Stimulated activated CD4-positive, alpha-beta T cell treated with anti-CD3 and anti-CD28 coated beads, Interleukin-4, amount 100 ng/mL, for 1 hour (primary cell): ENCODE results near the gene FXYD4.

ENCODE experiments used
- DNase-seq: peaks from one replicate; pipeline ENCODE4 v3.0.0-alpha.2; 2020

FXYD4 gene

DNA sequence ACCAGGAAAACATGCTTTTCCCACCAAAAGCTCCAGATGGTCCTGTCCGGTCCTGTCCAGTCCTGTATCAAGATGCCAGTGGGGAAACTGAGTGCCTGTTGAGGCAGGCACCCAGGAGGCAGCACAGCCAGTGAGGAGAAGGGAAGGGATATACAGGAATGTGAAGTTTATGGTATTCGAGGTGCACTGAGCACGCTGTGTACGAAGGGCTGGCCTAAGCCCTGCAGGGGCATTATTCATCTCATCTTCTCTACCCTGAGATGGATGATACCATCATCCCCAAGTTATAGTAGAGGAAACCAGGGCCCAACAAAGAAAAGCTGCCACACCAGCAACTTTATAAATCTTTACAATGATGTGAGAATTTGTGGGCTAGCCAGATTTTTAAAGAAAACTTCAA lies 23.4 kb upstream of the FXYD4 start:
- no peak for DNase-seq

DNA sequence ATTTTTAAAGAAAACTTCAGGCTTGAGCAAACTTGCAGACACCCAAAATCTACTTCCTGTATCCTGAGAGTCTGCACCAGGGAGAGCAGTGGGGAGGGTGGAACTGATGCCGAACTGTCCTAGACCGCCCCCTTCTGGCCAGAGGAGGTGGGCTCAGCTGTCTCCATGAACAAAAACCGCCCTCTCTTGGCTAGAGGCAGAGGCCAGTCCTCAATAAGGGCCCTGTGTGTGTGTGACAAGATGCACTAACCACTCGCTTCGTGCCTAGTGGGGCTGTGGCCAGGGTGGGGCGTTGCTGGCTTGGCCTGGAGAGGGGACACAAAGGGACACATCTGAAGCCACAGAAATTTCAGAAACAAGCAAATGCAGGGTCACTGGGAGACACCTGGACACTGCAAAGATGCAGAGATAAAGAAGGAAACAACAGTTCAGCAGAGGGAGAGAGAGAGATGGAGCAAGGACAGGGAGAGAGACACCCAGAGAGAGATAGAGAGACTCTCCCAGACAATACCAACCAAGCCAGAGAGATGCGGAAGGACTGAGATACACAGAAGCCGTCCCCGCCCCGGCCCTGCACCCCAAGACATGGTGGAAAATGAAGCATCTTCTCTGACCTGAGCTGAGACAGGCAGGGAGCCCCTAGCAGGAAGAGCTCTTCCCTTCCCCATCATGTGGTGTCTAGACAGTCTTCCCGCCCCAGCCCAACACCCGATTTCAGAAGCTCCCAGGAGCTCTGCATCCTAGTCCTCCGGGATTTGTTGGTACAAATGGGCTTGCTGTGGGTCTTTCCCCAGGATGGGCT lies 22.7 kb upstream of the FXYD4 start:
- DNase-seq = peak; percentile 82

DNA sequence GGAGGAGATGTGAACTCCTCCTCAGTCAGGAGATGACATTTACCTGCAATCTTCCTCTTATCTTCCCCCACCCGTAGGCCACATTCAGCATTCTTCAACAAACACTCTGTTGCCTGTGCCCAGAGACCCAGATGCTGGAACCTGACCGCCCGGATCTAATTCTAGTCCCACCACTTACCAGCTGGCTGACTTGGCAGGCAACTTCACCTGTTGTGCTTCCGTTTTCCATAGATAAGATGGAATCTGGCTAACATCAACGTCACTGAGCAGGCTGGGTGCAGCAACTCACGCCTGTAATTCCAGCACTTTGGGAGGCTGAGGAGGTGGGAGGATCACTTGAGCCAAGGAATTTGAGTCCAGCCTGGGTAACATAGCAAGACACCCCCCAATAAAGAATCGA lies 21.3 kb upstream of the FXYD4 start:
- DNase-seq = no peak

DNA sequence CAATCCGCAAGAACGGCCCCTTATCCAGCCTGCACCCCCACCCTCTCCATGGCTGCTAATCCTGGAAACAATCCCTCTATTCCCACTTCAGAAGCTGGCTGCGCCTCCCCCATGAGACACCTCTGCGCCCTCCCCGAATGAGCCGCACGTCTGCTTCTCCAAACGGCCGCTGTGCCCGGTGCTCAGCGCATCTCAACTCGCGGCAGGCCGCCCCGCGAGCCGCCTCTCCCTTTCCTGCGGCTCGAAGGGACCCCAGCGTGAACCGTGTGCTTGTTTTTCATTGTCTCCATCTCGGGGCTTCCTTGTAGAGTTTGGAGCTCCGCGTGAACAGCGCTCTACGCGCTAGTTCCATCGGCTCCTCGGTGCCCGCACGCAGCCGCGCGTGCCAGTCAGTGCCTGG lies 20.8 kb upstream of the FXYD4 start:
- no peak for DNase-seq

DNA sequence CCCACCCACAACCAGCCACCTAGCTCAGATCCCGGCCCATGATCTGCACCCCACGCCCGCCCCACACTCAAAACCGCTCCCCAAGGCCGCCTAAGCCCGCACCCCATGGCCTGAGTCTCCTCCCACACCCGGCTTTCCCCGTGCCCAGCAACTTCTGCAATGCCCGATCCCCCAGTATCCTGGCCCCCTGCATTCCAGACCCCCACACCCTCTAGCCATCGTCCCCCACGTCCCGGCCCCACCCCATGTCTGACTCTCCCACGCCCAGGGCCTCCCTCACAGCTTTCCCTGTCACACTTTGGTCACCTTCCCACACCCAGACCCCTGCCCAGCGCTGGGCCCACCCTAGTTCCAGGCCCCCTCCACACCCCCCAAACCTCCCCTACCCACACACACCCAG lies 20.1 kb upstream of the FXYD4 start:
- DNase-seq = no peak

DNA sequence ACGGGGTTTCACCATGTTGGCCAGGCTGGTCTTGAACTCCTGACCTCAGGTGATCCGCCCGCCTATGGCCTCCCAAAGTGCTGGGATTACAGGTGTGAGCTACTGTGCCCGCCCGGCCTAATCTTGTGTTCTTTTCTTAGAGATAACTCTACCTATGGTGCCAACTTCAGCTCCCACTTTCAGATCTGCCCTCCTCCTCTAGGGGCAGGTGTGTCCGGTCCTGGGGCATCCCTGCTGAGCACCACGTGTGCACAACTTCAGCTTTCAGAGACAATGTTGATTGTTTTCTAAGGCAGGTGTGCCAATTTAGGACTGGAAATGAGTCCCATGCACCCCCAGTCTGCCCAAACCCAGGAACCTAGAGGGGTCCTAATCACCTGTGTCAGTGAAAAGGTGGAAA lies 18.5 kb upstream of the FXYD4 start:
- no peak for DNase-seq

DNA sequence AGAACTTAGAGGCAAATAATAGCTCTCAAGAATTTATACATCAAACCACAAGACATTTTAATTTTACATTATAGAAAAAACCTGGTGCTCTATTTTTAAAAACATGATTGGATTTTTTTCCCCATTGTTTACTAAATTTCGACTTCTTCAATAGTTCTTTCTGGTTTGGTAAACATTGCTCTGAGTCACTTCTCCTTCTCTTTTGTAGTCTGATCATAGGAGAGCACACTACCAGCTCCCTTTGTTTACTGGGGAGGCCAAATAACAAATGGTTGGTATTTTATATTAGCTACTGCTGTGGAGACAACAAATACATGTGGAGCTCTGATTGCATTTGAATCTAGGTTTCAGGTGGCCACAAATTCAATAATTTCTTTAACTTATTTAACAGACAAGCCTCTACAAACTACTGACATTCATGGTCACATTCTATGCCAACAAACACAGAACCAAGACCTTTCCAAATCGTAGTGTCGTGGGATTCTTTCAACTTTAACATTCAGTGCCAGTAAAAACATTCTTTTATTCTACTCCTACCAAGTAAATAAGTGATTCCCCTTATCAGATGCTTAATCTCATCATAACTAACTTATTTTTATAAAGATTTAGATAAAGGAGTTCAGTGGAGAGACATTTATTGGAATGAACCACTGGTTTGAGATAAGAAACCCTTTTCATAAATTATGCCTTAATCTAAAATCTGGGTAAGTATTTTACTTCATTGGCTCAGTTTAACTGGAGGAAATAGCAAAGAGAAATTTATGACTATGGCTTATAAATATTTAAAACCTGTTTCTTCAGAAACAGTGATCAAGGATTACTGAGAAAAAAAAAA lies 17.7 kb upstream of the FXYD4 start:
- DNase-seq = no peak

DNA sequence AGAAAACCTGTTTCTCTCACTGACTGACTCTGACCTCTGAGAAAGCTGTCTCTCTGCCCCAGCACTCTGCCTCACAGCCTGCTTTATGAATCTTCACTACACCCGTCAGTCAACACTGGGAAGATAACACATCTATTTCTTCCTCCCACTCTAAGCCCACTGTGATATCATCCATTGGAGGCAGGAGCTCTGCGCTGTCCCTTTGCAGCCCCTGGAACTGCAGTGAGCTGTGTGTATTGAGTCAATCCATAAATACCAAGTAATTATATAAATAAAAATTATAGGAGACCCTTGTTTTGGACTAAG lies 17.2 kb upstream of the FXYD4 start:
- DNase-seq = no peak

DNA sequence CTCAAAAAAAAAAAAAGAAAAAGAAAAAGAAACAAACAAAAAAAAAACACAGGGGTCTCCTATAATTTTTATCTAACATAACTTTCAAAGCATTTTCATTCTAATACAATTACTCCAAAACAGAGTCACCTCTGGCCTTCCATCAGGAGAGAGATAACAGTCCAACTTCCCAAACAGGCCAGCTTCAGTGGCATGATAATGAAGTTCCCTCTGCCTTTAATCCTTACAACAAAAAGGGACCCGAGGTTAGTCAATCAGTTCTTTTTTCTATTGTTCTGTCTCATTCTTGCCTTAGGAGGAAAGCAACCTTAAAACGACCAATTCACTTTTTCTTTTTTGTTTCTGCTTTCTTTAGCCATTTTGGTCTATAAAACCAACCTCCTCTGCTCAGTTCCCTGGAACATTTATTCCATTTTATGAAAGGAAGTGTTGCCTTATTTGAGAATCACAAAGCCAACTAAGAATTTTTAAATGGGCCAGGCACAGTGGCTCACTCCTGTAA lies 16.5 kb upstream of the FXYD4 start:
- no peak for DNase-seq

DNA sequence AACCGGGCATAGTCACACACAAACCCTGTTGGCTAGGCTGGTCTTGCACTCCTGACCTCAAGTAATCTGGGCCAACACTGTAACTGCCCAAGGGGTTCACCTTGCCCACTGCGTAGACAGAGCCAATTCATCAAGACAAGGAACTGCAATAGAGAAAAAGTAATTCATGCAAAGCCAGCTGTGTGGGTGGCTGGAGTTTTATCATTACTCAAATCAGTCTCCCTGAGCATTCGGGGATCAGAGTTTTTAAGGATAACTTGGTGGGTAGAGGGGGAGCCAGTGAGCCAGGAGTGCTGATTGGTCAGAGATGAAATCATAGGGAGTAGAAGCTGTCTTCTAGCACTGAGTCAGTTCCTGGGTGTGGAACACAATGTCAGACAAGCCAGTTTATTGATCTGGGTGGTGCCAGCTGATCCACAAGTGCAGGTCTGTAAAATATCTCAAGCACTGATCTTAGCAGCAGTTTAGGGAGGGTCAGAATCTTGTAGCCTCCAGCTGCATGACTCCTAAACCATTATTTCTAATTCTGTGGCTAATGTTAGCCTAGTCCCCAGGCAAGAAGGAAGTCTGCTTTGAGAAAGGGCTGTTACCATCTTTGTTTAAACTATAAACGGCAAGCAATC lies 15.6 kb upstream of the FXYD4 start:
- DNase-seq = no peak

DNA sequence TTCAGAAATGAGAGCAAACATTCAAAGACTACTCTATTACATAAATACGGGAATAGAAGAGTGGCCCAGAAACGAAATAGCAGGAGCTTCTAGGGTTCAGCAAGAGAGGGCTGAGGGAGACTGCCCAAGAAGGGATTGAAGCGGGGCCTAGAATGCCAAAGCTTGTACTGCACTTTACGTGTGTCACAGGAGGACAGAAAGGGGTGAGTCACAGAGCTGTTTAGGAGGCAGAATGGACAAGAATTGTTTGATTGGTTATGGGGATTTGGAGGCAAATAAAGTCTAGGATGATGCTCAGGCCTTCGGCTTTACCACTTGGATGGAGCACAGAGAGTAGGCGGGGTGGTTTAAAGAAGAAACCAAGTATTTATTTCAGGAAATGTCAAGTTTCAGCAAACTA lies 11.3 kb upstream of the FXYD4 start:
- DNase-seq = no peak

DNA sequence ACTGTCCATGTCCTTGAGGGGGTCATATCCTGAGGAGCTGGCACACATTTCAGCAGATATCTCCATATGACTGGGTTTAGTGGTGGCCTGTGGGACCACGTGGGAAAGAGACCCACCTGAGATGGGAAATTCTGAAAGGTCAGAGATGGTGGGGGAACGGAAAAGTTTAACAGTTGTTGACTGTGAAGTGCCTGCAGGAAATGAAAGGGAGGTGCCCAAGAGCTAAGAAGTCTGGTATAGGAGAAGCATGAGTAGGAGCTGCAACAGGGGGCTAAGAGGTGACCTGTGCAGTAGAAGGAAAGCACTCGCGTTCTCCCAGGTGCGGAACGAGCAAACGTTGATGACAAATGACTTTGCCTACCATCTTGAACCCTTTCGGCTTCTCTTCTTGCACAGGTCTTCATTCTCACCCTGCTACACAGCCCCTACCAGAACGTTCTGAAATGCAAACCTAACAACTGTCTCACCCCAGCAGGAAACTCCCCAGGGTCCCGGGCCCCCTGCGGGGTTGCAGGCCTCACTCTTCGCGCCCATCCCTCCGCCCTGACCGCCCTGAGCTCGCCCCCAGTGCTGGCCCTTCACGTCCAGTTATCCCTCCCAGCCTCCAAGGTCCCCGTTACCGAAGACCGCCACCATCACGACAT lies 9.8 kb upstream of the FXYD4 start:
- no peak for DNase-seq

DNA sequence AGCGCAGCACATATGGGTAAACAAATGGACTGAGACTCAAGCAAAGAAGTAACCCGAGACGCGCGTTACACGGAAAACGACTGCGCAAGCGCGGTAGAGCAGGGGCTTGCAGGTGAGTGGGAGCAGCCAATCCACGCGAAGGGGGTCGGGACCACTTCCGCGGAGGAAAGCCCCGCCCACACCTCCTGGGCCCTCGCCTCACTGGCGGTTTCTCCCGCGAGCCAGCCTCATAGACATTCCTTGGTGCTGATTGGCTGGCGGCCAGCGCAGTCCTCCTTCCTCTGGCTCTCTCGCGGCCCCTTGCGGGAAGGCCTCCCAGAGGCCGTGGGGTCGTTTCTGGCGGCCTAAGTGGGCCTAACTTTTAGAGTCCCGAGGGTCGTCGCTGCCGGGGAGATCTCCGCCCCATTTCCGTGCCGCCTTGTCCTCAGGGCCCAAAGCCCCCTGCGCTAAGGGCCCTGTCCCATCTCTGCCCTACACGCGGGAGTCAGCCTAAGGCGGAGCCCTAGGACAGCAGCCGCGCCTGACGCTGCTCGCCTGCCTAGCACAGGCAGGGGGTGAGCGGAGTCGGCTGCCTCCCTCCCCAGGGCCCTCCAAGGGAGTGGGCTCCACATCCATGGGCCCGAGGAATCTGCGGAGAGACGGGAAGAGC lies 9.1 kb upstream of the FXYD4 start:
- DNase-seq = peak; percentile 98

DNA sequence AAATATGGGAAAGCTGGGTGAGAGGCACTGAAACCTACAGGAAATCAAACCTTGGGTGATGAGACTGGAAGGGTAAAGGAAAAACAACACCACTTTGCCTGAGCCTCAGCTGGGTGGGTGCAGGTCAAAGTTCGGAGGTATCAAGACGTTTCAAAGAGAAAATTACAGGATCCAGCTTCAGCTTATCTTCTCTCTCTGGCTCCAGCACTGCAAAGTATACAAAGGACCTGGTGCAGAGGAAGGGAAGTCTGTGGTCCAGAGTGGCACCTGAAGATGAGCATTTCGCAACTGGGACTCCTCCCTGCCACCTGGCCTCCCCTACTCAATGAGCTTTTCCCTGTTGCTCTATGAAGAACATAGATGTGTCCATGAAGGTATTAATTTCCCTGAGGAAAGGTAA lies 6.4 kb upstream of the FXYD4 start:
- DNase-seq = no peak

DNA sequence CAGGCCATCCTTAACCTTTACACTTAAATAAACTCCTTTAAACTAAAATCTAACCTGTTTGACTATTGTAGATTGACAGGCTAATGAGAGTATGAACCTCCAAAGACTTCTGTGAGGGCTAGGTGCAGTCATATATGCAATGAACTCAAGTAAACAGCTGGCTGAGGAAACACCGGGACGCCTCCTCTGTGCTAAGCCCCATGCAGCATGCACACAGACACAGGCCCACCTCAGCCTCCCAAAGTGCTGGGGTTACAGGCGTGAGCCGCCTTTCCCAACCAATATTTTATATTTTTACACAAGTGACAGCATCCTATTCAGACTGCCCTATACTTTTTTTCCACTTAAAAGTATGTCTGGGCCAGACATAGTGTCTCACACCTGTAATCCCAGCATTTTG lies 1.5 kb upstream of the FXYD4 start:
- DNase-seq = no peak

DNA sequence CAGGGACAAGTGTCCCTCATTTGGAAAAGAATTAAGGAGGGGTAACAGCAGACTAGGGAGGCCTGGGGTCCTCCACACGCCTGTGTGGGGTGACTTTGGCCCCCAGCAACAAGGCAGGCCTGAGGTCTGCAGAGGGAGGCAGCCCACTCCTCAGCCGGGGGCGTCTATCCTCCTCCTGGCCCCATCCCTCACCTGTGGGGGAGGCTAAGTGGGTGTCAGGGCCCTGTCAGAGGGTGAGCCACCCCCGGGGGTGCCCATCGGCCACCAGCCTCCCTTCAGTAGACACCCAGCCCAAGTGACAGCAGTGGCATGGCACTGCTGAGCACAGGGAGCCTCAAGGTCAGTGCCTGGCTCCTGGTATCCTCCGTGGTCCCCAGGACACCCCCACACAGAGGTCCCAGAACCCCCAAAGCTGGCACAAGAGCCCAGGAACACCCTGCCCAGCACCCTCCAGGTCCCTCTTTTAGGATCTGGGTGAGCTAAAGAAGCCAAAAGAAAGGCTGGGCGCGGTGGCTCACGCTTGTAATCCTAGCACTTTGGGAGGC lies 693 bp upstream of the FXYD4 start:
- no peak for DNase-seq

DNA sequence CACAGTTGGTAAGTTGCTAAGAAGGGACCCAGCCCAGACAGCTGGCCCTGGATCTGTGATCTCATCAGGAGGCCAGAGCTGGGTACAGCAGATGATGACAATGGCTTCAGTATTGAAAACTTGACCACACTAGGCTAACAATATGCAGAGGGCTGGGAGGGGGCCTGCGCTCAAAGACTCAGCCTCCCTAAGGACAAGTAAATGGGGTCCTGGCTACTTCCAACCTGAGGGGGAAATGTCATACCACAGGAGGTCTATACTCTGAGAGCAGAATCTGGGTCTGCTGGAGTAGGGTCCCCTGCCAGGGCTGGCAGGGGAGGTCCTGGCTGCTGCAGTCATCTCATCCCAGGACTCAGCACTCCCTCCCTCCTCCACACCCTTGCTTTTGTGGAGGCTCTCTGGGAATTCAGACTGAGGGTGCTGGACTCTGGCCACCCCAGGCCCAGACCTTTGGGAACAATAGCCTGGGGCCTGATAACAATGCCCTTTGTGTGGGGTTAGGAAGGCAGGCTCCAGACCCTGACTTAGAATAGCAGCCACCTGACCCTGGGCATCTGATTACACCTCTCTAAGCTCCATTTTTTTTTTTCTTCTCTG lies 1.4 kb downstream of the FXYD4 start:
- DNase-seq = no peak

DNA sequence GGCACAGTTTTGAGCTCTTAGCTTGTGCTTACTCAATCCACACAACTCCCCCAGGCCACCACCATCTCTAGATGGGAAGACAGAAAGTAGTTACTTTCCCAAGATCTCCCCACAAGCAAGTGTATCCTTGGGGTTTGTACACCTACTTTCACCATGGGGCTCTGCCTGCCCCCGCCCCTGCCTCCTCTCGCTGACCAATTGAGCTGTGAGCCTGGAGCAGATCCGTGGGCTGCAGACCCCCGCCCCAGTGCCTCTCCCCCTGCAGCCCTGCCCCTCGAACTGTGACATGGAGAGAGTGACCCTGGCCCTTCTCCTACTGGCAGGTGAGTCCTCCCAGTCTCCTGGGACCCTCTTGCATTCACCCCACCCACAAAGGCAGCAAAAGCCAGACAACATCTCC lies 2.0 kb downstream of the FXYD4 start:
- DNase-seq = no peak

DNA sequence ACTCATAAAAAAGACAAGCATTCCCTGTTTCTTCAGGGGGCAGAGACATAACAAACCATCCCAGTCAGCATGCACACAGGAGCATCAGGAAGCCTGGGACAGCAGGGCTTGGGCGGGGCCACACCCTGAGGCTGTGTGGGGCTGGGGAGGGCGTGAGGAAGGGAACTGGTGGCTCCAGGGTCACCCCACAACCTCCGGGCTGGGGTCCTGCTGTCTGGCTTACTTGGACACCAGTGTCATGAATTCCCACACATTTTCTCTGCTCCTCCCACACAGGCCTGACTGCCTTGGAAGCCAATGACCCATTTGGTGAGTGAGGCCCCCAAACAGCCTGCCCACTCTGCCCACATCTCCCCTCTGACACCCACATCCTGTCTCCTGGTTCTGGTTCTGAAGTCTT lies 2.8 kb downstream of the FXYD4 start:
- no peak for DNase-seq

DNA sequence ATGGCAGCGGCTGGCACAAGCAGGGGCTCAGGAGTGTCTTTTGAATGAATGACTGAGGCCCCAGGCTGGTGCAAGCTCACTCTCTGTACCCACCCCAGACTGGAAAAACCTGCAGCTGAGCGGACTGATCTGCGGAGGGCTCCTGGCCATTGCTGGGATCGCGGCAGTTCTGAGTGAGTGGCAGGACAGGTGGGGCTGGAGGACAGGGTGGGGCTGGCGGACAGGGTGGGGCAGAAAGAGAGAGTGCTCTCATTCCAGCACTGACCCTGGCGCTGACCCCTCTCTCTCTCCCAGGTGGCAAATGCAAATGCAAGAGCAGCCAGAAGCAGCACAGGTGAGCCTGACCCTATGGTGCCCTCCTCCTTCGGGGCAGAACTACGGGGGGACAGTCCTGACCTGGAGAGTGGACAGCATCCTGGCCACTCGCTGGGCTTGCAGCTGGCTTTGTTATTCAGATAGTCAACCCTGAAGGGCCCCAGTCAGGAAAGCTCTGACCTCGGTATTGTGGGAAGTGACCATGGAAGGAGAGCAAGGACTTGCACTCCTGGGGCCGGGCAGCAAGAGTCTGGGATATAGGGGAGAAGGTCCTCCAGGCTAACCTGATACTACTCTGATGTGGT lies 4.1 kb downstream of the FXYD4 start:
- DNase-seq = no peak

DNA sequence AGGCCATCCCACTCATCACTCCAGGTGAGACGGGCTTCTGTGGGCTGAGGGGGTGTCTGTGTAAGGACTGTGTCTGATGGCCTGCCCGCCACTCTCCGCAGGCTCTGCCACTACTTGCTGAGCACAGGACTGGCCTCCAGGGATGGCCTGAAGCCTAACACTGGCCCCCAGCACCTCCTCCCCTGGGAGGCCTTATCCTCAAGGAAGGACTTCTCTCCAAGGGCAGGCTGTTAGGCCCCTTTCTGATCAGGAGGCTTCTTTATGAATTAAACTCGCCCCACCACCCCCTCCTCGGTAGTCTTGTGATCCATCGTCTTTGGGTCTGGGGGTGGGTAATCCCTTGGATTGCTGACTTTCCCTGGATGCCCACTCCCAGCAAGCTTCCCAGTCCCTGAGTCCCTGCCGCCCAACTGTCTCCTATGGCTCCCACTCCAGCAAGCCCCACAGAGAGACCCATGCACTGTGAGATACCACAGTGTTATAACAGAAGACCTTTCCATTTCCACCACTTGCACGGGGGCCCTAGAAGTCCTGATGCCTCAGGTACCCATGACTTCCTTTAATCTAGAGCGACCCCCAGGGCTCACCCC lies 4.7 kb downstream of the FXYD4 start:
- no peak for DNase-seq
